Measurements from ENCODE around the gene RSPO4.

- TF ChIP-seq, protein P1, sequence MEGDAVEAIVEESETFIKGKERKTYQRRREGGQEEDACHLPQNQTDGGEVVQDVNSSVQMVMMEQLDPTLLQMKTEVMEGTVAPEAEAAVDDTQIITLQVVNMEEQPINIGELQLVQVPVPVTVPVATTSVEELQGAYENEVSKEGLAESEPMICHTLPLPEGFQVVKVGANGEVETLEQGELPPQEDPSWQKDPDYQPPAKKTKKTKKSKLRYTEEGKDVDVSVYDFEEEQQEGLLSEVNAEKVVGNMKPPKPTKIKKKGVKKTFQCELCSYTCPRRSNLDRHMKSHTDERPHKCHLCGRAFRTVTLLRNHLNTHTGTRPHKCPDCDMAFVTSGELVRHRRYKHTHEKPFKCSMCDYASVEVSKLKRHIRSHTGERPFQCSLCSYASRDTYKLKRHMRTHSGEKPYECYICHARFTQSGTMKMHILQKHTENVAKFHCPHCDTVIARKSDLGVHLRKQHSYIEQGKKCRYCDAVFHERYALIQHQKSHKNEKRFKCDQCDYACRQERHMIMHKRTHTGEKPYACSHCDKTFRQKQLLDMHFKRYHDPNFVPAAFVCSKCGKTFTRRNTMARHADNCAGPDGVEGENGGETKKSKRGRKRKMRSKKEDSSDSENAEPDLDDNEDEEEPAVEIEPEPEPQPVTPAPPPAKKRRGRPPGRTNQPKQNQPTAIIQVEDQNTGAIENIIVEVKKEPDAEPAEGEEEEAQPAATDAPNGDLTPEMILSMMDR (IDR thresholded peaks at IDR 0.05; ENCODE audit: insufficient read depth, low read depth, low read length) = no peak
- no peak for TF ChIP-seq EZH2 (IDR thresholded peaks at IDR 0.05; ENCODE audit: insufficient read depth, low read length)
Observed at GRCh38 chr20:1037039-1037438, 34.9 kb upstream of the RSPO4 start.
